HG02852 (cell line): ENCODE data around the gene C1orf115.
A peak's percentile ranks its signal among the peaks of the same experiment; 100 is the strongest.
"Not testable (repeated sequence)": the region's sequence is repeated elsewhere in the genome, so short reads cannot be mapped to it uniquely, and the experiment has no call there.

ENCODE experiments used
- ATAC-seq: cut with Tn5 transposase; IDR thresholded peaks from one replicate; pipeline ENCODE4 v1.9.1; 2021; ENCODE audit warnings: mild to moderate bottlenecking, moderate library complexity; ENCODE audit not compliant: unreplicated experiment

C1orf115 gene

DNA sequence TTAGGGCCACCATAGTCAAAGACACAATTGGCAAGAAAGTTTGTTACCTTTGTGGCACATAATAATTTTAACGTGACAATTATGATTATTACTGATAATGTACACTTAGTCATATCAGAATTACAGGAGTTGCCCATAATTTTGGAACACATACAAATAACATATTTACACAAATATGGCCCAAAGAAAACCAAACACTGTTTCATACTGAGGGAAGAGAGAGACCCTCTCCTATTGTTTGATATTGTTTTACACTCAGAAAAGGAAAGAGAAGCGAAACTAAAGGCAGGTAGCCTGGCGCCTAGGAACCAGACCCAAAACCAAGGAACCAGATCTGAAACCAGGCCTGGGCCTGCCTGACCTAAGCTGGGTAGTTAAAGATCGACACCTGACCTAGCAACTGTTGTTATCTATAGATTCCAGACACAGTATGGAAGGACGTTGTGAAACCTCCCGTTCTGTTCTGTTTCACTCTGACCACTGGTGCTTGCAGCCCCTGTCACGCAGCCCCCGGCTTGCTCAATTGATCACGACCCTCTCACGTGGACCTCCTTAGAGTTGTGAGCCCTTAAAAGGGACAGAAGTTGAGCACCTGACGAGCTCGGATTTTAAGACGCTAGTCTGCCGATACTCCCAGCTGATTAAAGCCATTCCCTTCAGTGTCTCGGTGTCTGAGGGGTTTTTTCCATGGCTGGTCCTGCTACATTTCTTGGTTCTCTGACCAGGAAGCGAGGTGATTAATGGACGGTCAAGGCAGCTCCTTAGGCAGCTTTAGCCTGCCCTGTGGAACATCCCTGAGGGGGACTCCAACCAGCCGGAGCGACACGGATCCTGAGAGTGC is 27.9 kb downstream of the C1orf115 start:
- ATAC-seq, result no peak

DNA sequence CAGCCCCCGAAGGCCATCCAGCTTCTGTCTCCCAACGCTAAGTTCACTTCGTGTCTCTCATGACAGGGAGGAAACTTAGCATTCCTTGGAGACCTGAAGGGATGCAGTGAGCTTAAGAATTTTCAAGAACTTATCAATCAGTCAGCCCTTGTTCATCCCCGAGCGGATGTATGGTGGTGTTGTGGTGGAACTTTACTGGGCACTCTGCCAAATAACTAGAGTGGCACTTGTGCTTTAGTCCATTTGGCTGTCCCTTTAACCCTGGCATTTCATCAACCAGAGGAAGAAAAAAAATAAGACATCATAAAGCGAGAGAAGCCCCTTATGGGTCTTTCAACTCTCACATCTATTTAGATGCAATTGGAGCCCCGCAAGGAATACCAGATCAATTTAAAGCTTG is 31.1 kb downstream of the C1orf115 start:
- not testable (repeated sequence) for ATAC-seq

DNA sequence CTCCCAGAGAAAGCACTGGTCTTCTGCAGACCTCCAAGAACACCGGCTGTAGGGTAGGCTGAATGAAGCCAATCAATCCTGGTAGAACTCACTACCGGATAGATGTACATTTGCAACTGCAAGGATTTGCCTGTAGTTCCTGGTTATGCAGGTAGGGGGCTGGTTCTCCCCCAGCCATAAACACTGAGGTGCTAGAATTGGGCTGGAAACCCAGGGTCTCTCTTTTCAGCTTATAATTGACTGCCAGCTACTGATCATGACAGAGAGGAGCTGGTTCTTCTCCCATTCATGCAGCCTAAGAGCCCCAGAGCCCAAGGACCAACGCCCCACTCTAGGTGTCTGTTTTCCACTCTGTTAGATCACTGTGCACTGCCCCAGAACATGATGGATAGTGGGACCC is 36.5 kb downstream of the C1orf115 start:
- ATAC-seq, result no peak

DNA sequence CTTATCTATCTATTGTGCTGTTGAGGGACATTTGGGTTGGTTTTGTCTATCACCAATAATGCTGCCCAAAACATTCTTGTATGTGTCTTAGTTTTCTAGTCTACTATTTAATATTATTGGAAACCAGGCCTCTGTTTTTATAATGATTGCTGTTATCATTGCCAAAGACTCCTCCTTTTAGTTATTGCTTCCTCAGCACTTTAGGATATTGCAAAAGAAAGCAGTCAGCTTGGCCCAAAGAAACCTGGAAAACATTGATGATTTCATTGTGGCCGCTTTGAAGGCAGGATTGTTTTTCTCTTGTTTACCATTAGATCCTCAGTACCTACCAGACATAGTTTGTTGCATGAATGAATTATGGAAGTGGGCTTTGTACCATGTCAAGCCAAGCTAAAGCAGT is 37.4 kb downstream of the C1orf115 start:
- no peak for ATAC-seq

DNA sequence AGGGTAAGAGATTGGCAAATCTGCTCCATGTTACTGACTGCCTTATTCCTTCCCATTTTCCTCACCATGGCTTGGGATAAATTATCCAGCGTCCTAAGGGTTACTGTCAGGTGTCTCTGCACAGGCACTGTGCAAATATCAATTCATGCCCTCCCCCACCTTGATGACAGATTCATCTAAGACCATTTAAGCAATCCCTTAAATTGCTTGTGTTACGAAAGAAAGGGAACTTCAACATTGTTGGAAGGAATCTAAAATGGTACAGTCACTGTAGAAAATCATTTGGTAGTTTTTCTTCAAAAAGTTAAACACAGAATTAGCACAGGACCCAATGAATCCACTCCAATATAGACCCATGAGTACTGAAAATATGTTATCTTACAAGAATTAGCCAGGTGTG is 40.3 kb downstream of the C1orf115 start:
- no peak for ATAC-seq

DNA sequence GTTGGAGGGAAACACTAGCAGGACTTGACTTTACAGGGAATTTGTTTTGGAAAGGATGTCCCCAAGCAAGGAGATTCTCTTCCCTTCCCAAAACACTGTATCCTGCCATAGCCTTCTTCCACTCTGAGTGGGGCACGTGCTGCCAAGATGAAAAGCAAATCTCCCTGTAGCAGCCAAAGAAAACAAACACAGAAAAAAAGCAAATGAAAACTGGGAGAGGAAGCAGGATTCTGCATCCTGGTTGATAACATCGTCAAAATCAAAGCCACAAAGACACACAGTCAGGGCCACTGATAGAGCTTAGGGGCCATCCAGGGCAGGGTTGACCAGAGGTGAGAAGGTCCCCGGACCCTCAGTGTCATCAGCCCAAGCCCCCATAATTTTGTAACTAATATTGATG is 42.0 kb downstream of the C1orf115 start:
- ATAC-seq, result no peak

DNA sequence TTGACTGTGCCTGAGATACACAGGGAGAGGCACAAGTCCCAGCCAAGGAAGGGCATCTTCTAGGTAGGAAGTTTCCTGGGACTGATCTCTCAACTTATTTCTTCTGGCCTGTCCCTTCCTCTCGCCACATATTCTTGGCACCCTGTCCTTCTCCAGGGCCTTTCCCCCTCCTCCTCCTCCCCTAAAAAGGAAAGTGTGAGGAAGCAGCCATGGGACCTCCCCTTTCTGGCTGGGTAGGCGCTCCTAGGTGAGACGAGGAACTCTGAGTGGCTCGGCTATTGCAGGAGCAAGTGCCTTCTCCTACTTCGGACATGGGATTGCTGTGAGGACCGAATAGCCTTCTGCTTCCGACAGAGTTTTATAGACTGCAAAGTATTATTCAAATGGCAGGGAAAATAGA is 42.5 kb downstream of the C1orf115 start:
- ATAC-seq, result peak; percentile 12

DNA sequence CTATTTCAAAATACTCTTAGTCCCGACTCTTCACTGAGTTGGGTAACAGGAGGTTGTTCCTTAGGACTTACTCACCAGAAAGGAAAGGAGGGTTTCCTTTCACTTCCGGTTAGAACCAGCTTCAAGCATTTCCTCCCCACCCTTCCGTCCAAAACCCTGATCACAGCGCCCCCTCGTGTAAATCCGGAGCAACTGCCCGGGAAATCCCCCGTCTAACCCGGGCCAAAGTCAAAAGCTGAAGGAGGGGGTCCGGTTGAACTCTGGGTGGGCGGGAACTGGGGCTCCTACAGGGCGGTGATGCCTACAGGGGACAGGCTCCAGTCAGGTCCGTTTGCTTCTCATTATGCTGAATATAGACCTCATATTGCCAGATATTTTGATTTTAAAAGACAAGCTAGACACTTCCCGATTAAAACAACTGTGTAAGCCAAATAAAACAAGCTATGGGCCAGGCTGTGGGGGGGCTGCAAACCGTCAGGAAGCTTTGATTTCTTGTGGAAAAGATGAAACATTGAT is 43.0 kb downstream of the C1orf115 start:
- ATAC-seq, result peak; percentile 92

DNA sequence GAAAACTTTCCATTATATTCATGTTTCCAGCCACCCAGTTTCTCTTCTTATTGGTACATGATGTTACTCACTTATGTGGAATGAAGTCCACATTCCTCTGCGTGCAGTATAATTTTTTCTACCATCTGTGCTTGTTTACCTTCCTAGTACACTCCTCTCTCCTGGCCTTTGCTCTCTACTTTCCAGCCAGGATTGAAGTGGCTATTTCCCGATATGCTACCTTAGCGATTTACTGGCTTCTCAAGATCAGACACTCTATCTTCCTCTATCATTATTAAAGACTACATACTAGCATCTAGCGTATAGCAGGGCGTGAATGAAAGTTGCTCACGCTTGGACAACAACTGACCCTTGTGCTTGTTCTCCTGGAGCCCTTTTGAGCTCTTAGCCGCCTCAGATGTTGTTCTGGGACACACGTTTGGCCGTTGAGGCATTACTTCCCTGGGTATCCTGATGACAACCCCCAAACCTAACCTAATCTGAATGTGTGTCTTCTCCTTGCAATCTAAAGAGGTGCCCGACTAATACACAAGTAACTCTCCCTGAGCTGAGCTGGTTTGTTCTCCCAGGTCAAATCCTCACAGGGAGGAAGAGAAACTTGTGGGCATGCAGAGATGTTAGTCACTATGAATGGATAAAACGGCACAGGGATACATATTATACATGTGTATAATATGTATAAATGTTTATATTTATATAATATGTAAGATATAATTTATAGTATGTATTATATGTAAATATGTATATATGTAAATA is 44.6 kb downstream of the C1orf115 start:
- ATAC-seq, result no peak

DNA sequence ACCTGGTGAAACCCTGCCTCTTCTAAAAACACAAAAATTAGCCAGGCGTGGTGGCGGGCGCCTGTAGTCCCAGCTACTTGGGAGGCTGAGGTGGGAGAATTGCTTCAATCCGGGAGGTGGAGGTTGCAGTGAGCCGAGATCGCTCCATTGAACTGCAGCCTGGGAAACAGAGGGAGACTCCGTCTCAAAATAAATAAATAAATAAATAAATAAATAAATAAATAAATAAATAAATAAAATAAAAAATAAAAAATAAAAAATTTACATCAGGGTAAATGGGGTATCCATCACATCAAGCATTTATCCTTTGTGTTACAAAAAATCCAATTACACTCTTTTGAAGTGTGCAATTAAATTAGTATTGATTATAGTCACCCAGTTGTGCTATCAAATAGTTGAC is 46.1 kb downstream of the C1orf115 start:
- not testable (repeated sequence) for ATAC-seq

DNA sequence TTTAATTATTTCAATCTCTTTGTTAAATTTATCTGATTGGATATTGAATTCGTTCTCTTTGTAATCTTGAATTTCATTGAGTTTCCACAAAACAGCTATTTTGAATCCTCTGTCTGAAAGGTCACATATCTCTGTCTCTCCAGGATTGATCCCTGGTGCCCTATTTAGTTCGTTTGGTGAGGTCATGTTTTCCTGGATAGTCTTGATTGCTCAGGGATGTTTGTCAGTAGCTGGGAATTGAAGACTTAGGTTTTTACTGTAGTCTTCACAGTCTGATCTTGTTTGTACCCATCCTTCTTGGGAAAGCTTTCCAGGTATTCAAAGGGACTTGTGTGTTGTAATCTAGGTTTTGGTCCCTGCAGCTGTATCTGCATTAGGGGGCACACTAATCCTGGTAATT is 51.2 kb downstream of the C1orf115 start:
- no peak for ATAC-seq

DNA sequence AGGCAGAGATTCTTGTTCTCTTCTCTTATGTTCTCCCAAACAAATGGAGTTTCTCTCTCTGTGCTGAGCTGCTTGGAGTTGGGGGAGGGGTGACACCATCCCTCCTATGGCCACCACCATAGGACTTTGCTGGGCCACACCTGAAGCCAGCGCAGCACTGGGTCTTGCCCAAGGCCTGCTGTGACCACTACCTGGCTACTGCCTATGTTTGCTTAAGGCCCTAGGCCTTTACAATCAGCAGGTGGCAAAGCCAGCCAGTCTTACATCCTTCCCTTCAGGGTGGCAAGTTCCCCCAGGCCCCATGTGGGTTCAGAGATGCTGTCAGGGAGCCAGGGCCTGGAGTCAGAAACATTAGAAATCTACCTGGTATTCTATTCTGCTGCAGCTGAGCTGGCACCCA is 51.7 kb downstream of the C1orf115 start:
- ATAC-seq, result no peak

DNA sequence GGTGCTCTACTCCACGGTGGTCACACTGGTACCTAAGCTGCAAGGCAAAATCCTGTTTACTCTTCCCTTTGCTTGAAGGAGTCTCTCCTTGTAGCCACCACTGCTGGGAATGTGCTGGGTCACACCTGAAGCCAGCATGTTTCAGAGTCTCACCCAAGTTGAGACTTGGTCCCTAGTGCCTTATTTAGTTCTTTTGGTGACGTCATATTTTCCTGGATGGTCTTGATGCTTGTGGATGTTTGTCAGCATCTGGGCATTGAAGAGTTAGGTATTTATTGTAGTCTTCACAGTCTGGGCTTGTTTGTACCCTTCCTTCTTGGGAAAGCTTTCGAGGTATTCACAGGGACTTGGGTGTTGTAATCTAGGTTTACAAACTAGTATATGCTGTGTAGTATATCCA is 52.4 kb downstream of the C1orf115 start:
- no peak for ATAC-seq

DNA sequence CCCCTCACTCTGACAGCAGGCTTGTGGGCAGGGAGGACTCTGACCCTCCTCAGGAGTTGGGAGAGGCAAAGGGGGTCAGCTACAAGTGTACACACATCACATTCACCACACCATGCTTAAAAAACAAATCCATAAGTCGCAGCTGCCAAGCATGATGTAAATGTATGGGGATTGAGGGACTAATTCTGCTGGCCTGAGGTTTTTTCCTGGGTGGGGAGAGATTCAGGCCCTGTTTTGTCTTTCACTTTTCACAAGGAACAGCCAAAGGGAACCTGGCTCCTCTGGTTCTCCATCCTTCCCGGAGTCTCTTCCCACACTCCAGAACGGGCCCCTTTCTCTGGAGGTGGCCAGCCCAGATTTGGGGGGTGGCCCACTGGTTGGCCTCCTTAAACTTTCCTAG is 56.7 kb downstream of the C1orf115 start:
- ATAC-seq, result no peak

DNA sequence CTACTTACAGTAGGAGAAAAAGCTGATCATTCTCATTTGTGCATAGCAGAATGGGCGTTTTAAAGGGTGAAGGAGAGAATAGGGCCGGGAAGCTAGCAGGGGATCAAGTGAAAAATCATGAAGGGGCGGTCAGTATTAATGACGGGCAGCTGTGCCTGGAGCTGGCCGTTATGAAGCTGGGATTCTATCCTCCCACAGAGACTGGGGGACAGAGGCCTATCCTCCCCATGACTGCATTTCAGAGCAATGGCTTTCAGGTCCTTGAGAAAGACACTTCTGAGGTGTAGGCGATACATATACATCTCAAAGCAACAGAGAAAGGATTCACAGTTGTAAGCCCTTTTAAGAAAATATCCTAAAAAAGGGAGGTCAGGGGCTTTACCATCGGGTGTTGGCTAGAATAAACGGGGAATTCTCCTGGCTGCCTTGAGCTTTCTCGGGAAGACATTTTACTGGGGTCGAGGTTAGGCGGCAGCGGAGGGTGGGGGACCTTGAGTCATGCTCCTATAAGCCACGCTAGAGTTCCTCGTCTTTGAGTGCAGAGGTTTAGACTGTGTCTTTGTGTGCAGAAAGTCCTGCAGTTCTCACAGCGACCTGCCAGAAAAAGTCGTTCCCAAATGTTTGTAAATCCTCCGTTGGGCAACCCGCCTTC is 57.4 kb downstream of the C1orf115 start:
- ATAC-seq, result peak; percentile 25

DNA sequence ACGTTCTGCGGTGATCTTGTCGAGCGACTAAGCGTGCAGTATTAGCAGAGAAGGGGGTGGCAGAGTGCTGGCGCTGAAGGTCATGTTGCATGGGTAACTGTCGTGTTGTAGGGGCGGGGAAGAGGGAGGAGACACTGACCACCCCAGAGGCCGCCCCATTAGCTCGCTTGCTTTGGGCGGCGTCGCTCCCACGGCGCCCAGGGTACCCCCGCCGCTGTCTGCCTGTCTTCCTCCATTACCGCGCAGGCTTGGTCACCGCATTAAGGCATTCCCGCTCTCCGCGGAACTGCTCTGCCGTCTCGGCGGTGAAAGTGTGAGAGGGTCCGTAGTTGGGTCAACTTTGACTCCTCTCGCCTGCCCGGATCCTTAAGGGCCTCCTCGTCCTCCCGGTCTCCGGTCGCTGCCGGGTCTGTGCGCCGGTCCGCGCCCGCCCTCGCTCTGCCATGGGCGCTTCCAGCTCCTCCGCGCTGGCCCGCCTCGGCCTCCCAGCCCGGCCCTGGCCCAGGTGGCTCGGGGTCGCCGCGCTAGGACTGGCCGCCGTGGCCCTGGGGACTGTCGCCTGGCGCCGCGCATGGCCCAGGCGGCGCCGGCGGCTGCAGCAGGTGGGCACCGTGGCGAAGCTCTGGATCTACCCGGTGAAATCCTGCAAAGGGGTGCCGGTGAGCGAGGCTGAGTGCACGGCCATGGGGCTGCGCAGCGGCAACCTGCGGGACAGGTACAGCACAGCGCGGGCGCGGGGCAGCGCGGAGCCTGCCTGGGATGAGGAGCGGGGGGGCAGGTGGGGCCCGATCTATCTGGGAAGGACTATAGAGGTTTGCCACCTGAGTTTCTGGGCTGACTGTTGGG is 58.1 kb downstream of the C1orf115 start, which contains the start of gene MTARC2:
MTARC2 (plus strand) TSS at position 234 of the 846 bp plus-strand sequence; CDS start at position 444, 210 bp downstream.
- peak; percentile 94 for ATAC-seq
